IMR-90 (cell line): ENCODE data around the gene RPL19.

Experiments
- BHLHE40 ChIP-seq: fragments of 150-350 bp; IDR thresholded peaks from 2 replicates; pipeline ENCODE4 v1.6.1; 2016; ENCODE audit warnings: mild to moderate bottlenecking, low read depth, low read length
- CEBPB ChIP-seq: IDR thresholded peaks from 2 replicates; pipeline ENCODE4 v1.6.1; 2012; ENCODE audit warnings: low read depth, low read length, improper control_type of control experiment
- CHD1 ChIP-seq: IDR thresholded peaks from 2 replicates; pipeline ENCODE4 v1.6.1; 2012; ENCODE audit warnings: low read depth, low read length, improper control_type of control experiment
- FOS ChIP-seq: fragments of 150-350 bp; IDR thresholded peaks from 2 replicates; pipeline ENCODE4 v1.6.1; 2016; ENCODE audit warnings: low read depth, low read length
- POLR2A ChIP-seq: IDR thresholded peaks from 2 replicates; pipeline ENCODE4 v1.6.1; 2012; ENCODE audit warnings: mild to moderate bottlenecking, low read depth, low read length
- RAD21 ChIP-seq: IDR thresholded peaks from 2 replicates; pipeline ENCODE4 v1.6.1; 2012; ENCODE audit warnings: low read length, improper control_type of control experiment
- TF ChIP-seq, protein P1 (sequence below): conservative IDR thresholded peaks from 2 replicates; pipeline ENCODE4 v1.5.1; 2012; ENCODE audit warnings: mild to moderate bottlenecking, low read depth, low read length, improper control_type of control experiment

DNA sequence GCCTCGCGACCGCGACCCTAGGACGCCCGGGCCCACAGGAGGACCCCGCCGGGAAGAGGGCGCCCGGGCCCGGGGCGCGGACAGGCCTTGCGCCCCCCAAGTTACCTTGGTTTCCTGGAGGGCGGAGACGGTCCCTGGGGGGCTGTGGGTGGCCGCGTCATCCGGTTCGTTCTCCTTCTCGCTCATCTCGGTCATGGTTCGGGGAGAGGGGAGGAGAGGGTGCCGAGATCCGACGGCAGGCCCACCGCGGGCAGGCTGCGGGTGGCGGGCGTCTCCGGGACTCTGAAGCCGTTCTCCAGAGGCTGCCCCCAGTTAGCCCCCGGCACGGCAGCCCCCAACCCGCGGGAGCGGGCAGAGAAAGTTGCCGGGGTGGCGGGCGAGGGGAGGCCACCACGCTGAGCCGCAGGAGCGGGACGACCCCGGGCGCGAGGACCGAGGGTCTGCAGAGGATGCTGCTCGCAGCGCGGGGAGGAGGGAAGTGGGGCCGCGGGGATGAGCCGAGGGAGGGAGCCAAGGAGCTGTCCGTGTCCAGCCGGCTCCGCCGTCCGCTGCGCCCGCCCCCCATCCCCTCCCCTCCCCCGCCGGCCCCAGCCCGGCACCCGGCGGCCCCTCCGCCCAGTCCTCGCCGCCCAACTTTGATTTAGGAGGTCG, 25.4 kb downstream of the RPL19 start, which contains the start of gene STAC2:
- TF ChIP-seq RAD21 (no peak), CHD1 (no peak), BHLHE40 (no peak), CEBPB (no peak), FOS (no peak), POLR2A (no peak)
- TF ChIP-seq, protein P1, sequence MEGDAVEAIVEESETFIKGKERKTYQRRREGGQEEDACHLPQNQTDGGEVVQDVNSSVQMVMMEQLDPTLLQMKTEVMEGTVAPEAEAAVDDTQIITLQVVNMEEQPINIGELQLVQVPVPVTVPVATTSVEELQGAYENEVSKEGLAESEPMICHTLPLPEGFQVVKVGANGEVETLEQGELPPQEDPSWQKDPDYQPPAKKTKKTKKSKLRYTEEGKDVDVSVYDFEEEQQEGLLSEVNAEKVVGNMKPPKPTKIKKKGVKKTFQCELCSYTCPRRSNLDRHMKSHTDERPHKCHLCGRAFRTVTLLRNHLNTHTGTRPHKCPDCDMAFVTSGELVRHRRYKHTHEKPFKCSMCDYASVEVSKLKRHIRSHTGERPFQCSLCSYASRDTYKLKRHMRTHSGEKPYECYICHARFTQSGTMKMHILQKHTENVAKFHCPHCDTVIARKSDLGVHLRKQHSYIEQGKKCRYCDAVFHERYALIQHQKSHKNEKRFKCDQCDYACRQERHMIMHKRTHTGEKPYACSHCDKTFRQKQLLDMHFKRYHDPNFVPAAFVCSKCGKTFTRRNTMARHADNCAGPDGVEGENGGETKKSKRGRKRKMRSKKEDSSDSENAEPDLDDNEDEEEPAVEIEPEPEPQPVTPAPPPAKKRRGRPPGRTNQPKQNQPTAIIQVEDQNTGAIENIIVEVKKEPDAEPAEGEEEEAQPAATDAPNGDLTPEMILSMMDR = no peak
